GM18907 (cell line): ENCODE data around the gene PPP4C.
"Not testable (repeated sequence)": the region's sequence is repeated elsewhere in the genome, so short reads cannot be mapped to it uniquely, and the experiment has no call there.

Source experiments
- ATAC-seq: cut with Tn5 transposase; IDR thresholded peaks from one replicate; pipeline ENCODE4 v1.9.1; 2021; ENCODE audit warnings: mild to moderate bottlenecking, moderate library complexity; ENCODE audit not compliant: unreplicated experiment

PPP4C gene

GRCh38 chr16:30121741-30122571 lies 46.2 kb downstream of the PPP4C start:
- ATAC-seq: no peak

GRCh38 chr16:30122604-30123160 lies 46.9 kb downstream of the PPP4C start:
- ATAC-seq: peak; percentile 5

GRCh38 chr16:30124985-30125379 lies 49.2 kb downstream of the PPP4C start:
- ATAC-seq: no peak

GRCh38 chr16:30125690-30126089 lies 49.9 kb downstream of the PPP4C start:
- not testable (repeated sequence) for ATAC-seq

- ATAC-seq: no peak
Observed at GRCh38 chr16:30127993-30128392, 52.2 kb downstream of the PPP4C start.

GRCh38 chr16:30131869-30132475 lies 56.2 kb downstream of the PPP4C start:
- ATAC-seq: no peak

GRCh38 chr16:30132591-30132990 lies 56.8 kb downstream of the PPP4C start:
- no peak for ATAC-seq
